PFSK-1 (cell line): ENCODE data around the gene NDUFS8.

Source experiments
- FOXP2 ChIP-seq: optimal IDR thresholded peaks from 2 replicates; pipeline ENCODE3; 2011; ENCODE audit warnings: borderline replicate concordance, control low read depth, inconsistent platforms; ENCODE audit not compliant: insufficient read depth; ENCODE audit errors: extremely low read length, extremely low read depth
- POLR2AphosphoS5 ChIP-seq: IDR thresholded peaks from 2 replicates; pipeline ENCODE4 v1.6.1; 2012; ENCODE audit warnings: low read depth, mild to moderate bottlenecking, control low read depth, low read length, moderate library complexity
- REST ChIP-seq, 2 experiments: IDR thresholded peaks; 2 replicates each; pipeline versions ENCODE4 v1.6.1 to v1.8.0; 2011 to 2012; ENCODE audit warnings: low read depth in 2 of 2, low read length in 2 of 2, control low read depth in 1 of 2, inconsistent platforms in 1 of 2, mild to moderate bottlenecking in 1 of 2, moderate library complexity in 1 of 2; ENCODE audit not compliant: insufficient read depth in 1 of 2
- SIN3A ChIP-seq: IDR thresholded peaks from 2 replicates; pipeline ENCODE4 v1.6.1; 2012; ENCODE audit warnings: mild to moderate bottlenecking, low read length, moderate library complexity, borderline replicate concordance; ENCODE audit not compliant: insufficient read depth
- TAF1 ChIP-seq: IDR thresholded peaks from 2 replicates; pipeline ENCODE4 v1.6.1; 2012; ENCODE audit warnings: low read length, control low read depth, borderline replicate concordance; ENCODE audit not compliant: insufficient read depth

GRCh38 chr11:68039526-68040086 is 9.1 kb downstream of the NDUFS8 start:
- TF ChIP-seq TAF1 (no peak), POLR2AphosphoS5 (no peak), FOXP2 (no peak), REST (IDR thresholded peaks at IDR 0.05; ENCODE audit: insufficient read depth in 1 of 2, low read depth in 2 of 2, low read length in 2 of 2) (no peak), SIN3A (no peak)
